Uterus (tissue), 4 donors: ENCODE data around the gene RFESD. TPM values are rescaled to one million over a fixed set of nuclear protein-coding genes. Genes with fewer than 3 reads are reported as not detected.

Experiments
- DNase-seq, 2 donors: peaks; one replicate each; pipeline ENCODE4 v3.0.0-alpha.2; 2019 to 2020
- H3K27ac ChIP-seq, 2 donors: fragments of 200-600 bp; sonication (generic); 1 replicate in 1 of 2; 2 replicates in 1 of 2; pipeline ENCODE4 v1.5.1; 2016 to 2018
- H3K27me3 ChIP-seq, 2 donors: fragments of 200-600 bp; sonication (generic); one replicate each; pipeline ENCODE4 v1.5.1; 2018 to 2019; ENCODE audit warnings: control low read depth in 1 of 2
- H3K36me3 ChIP-seq, 2 donors: fragments of 200-600 bp; sonication (generic); one replicate each; pipeline ENCODE4 v1.5.1; 2019; ENCODE audit warnings: control low read depth in 1 of 2
- H3K4me1 ChIP-seq, 2 donors: fragments of 200-600 bp; sonication (generic); one replicate each; pipeline ENCODE4 v1.5.1; 2018 to 2019; ENCODE audit warnings: control low read depth in 1 of 2
- H3K4me3 ChIP-seq, 2 donors: fragments of 200-600 bp; sonication (generic); 1 replicate in 1 of 2; 2 replicates in 1 of 2; pipeline ENCODE4 v1.5.1; 2018 to 2019; ENCODE audit warnings: mild to moderate bottlenecking in 1 of 2
- H3K9me3 ChIP-seq, 2 donors: fragments of 200-600 bp; sonication (generic); one replicate each; pipeline ENCODE4 v1.5.1; 2019; ENCODE audit warnings: control low read depth in 1 of 2
- POLR2A ChIP-seq, 2 donors: fragments of 450-650 bp; IDR thresholded peaks; one replicate each; pipeline ENCODE4 v1.6.1; 2016; ENCODE audit warnings: antibody characterized with exemption in 2 of 2, mild to moderate bottlenecking in 1 of 2, moderate library complexity in 1 of 2
- intact Hi-C: fragments of 100-400 bp; cut with DNase I; formaldehyde crosslinking; loops from one replicate; pipeline ENCODE4 v1.15.1; 2023; ENCODE audit warnings: low total_unique reads
- total RNA-seq, 4 donors: library from RNA; depleted of rRNA in 3 of 4; stranded (reverse); fragments of >200 nt in 3 of 4; gene quantifications; one replicate each; pipeline versions ENCODE4 v1.1.0 to v1.2.4, GENCODE V29; 2014 to 2023
- TF ChIP-seq, protein P1 (sequence below), 4 experiments: fragments of 200-600 bp in 2 of 4; fragments of 450-650 bp in 2 of 4; sonication (generic) in 2 of 4; IDR thresholded peaks; one replicate each; pipeline ENCODE4 v1.5.1; 2016 to 2019; ENCODE audit warnings: antibody characterized with exemption in 4 of 4, mild to moderate bottlenecking in 2 of 4, moderate library complexity in 1 of 4
- donor health status: DM: yes; HTN: yes; CAD: no.

RFESD gene
- total RNA-seq, 4 donors from 2014 or later, result under 0.01 to 2.8 (median 2.2) TPM; not detected in 1

GRCh38 chr5:95627971-95628810 lies 18.4 kb upstream of the RFESD start:
- intact Hi-C loops, result no loop called here
- no peaks in the 10 kb centered on the region for H3K9me3 ChIP-seq
- TF ChIP-seq, protein P1, sequence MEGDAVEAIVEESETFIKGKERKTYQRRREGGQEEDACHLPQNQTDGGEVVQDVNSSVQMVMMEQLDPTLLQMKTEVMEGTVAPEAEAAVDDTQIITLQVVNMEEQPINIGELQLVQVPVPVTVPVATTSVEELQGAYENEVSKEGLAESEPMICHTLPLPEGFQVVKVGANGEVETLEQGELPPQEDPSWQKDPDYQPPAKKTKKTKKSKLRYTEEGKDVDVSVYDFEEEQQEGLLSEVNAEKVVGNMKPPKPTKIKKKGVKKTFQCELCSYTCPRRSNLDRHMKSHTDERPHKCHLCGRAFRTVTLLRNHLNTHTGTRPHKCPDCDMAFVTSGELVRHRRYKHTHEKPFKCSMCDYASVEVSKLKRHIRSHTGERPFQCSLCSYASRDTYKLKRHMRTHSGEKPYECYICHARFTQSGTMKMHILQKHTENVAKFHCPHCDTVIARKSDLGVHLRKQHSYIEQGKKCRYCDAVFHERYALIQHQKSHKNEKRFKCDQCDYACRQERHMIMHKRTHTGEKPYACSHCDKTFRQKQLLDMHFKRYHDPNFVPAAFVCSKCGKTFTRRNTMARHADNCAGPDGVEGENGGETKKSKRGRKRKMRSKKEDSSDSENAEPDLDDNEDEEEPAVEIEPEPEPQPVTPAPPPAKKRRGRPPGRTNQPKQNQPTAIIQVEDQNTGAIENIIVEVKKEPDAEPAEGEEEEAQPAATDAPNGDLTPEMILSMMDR (IDR thresholded peaks at IDR 0.05), result no peak
- no peak for TF ChIP-seq POLR2A (IDR thresholded peaks at IDR 0.05)
- no peak for DNase-seq
- no peaks in the 10 kb centered on the region for H3K4me1 ChIP-seq
- no peak overlapping the region for H3K27ac ChIP-seq
- H3K27me3 ChIP-seq, result no peaks in the 10 kb centered on the region
- H3K36me3 ChIP-seq, result no peaks in the 10 kb centered on the region
- H3K4me3 ChIP-seq, result no peak overlapping the region

DNA sequence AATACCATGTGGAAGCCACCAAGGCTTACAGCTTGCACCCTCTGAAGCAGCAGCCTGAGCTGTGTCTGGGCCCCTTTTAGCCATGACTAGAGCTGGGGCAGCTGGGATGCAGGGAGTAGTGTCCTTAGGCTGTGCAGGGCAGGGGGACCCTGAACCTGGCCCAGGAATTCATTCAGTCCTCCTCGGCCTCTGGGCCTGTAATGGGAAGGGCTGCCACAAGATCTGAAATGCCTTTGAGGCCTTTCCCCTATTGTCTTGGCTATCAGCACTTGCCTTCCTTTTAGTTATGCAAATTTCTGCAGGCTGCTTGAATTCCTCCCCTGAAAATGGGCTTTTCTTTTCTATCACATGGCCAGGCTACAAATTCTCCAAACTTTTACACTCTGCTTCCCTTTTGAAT lies 17.6 kb upstream of the RFESD start:
- no peak for DNase-seq
- TF ChIP-seq, protein P1 (IDR thresholded peaks at IDR 0.05), result no peak
- no peak for TF ChIP-seq POLR2A (IDR thresholded peaks at IDR 0.05)
- intact Hi-C loops, result no loop called here
- Histone ChIP-seq H3K27me3 (no peaks in the 10 kb centered on the region), H3K9me3 (no peaks in the 10 kb centered on the region), H3K4me1 (no peaks in the 10 kb centered on the region), H3K27ac (no peak overlapping the region), H3K4me3 (no peak overlapping the region), H3K36me3 (no peaks in the 10 kb centered on the region)

DNA sequence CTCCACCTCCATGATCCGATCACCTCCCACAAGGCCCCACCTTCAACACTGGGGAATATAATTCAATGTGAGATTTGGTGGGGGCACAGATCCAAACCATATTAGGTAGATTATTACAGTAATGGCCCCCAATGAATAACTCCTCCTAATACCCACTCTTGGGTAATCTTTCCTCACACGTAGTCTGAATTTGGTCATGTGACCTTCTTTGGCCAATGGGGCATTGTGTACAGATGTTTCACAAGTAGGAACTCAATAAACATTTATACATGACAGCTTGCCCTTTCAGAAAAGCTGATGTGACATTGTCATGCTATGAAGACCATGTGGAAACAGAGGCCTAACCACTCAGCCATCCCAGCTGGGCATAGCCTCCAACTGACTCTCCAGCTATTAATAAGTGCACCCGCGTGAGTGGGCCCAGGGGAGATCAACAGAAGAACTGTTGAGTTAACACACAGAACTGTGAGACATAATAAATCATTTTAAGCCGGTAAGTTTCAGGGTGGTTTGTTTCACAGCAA lies 16.1 kb upstream of the RFESD start:
- Histone ChIP-seq H3K4me1 (no peaks in the 10 kb centered on the region), H3K9me3 (no peaks in the 10 kb centered on the region), H3K4me3 (no peak overlapping the region), H3K36me3 (no peaks in the 10 kb centered on the region), H3K27me3 (no peaks in the 10 kb centered on the region), H3K27ac (no peak overlapping the region)
- DNase-seq, result no peak
- no peak for TF ChIP-seq POLR2A (IDR thresholded peaks at IDR 0.05)
- TF ChIP-seq, protein P1 (IDR thresholded peaks at IDR 0.05), result no peak
- intact Hi-C loops, result no loop called here

- intact Hi-C loops, result no loop called here
- DNase-seq, result no peak
These were observed 15.2 kb upstream of the RFESD start for GRCh38 chr5:95631255-95631958.

More at GRCh38 chr5:95631255-95631958, 15.2 kb upstream of the RFESD start:
- no peaks in the 10 kb centered on the region for H3K27me3 ChIP-seq
- TF ChIP-seq, protein P1 (IDR thresholded peaks at IDR 0.05), result no peak
- TF ChIP-seq POLR2A (IDR thresholded peaks at IDR 0.05), result no peak
- H3K36me3 ChIP-seq, result no peaks in the 10 kb centered on the region
- H3K4me1 ChIP-seq, result no peaks in the 10 kb centered on the region
- H3K4me3 ChIP-seq, result no peak overlapping the region
- H3K9me3 ChIP-seq, result no peaks in the 10 kb centered on the region
- H3K27ac ChIP-seq, result no peak overlapping the region
